Measurements from ENCODE around the gene EML4. TPM values are rescaled to one million over a fixed set of nuclear protein-coding genes. Genes with fewer than 3 reads are reported as not detected.

The EML4 gene
- total and polyA plus RNA-seq, 2 of the 13 experiments (the other 11 are each of a cell fraction or from before 2014, with no cell fraction given) = 243 to 476 TPM

DNA sequence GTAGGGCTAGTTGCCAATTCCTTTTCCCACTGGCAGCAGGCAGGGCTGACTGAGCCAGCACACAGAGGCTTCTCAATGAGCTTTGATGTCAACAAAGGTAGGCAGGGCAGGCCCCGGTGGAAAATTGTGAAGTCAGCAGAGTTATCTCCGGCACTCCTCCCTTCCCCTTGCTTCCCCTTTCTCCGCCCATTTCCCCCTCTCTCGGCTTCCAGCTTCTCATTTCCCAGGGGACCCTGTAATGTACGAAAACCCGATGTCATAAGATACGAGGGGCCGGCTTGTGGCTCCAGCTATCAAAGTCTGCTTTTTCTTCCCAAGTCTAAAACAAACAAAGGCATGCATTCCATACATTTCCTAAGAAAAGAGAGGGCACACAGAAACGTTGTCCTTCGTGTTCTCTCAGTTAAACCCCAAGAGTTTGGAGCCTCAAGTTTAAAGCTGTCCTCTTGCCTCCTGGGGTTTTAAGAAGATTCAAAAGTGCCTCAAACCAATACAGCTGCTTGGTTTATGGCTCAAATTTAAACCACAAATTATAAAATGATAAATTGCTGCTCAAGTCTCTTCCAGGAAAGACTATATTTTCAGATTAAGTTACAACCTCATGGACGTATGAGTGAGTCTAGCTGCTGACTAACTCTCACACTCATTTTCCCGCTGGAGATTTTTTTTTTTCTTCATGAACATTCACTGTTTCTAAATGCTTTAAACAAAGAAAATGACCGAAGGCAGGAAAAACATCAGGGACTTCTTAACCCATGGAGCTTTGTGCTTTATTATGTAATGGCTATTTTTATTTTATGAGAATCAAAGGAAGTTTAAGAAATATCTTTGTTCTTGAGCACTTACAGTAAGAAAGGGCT lies 27.2 kb upstream of the EML4 start (continued):
- TF ChIP-seq, protein P1, sequence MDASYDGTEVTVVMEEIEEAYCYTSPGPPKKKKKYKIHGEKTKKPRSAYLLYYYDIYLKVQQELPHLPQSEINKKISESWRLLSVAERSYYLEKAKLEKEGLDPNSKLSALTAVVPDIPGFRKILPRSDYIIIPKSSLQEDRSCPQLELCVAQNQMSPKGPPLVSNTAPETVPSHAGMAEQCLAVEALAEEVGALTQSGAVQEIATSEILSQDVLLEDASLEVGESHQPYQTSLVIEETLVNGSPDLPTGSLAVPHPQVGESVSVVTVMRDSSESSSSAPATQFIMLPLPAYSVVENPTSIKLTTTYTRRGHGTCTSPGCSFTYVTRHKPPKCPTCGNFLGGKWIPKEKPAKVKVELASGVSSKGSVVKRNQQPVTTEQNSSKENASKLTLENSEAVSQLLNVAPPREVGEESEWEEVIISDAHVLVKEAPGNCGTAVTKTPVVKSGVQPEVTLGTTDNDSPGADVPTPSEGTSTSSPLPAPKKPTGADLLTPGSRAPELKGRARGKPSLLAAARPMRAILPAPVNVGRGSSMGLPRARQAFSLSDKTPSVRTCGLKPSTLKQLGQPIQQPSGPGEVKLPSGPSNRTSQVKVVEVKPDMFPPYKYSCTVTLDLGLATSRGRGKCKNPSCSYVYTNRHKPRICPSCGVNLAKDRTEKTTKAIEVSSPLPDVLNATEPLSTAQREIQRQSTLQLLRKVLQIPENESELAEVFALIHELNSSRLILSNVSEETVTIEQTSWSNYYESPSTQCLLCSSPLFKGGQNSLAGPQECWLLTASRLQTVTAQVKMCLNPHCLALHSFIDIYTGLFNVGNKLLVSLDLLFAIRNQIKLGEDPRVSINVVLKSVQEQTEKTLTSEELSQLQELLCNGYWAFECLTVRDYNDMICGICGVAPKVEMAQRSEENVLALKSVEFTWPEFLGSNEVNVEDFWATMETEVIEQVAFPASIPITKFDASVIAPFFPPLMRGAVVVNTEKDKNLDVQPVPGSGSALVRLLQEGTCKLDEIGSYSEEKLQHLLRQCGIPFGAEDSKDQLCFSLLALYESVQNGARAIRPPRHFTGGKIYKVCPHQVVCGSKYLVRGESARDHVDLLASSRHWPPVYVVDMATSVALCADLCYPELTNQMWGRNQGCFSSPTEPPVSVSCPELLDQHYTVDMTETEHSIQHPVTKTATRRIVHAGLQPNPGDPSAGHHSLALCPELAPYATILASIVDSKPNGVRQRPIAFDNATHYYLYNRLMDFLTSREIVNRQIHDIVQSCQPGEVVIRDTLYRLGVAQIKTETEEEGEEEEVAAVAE (CRISPR knock-in tag; IDR thresholded peaks at IDR 0.05; ENCODE audit: borderline replicate concordance) = no peak; the same call in 1 of the 2 replicates
- TF ChIP-seq ZNF121 (CRISPR knock-in tag; IDR thresholded peaks at IDR 0.05) (no peak), NFE2L1 (CRISPR knock-in tag; IDR thresholded peaks at IDR 0.05; ENCODE audit: borderline replicate concordance) (no peak), ONECUT2 (CRISPR knock-in tag; IDR thresholded peaks at IDR 0.05) (no peak), MTA1 (CRISPR knock-in tag; IDR thresholded peaks at IDR 0.05; ENCODE audit: borderline replicate concordance) (peak; percentile 84), GATA4 (IDR thresholded peaks at IDR 0.05; ENCODE audit: borderline replicate concordance, low read depth) (peak; percentile 94; the same call in 1 of the 2 replicates)
- TF ChIP-seq, protein P2, sequence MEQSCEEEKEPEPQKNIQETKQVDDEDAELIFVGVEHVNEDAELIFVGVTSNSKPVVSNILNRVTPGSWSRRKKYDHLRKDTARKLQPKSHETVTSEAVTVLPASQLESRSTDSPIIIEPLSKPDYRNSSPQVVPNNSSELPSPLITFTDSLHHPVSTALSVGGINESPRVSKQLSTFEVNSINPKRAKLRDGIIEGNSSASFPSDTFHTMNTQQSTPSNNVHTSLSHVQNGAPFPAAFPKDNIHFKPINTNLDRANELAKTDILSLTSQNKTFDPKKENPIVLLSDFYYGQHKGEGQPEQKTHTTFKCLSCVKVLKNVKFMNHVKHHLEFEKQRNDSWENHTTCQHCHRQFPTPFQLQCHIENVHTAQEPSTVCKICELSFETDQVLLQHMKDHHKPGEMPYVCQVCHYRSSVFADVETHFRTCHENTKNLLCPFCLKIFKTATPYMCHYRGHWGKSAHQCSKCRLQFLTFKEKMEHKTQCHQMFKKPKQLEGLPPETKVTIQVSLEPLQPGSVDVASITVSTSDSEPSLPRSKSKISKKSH (CRISPR knock-in tag; IDR thresholded peaks at IDR 0.05; ENCODE audit: borderline replicate concordance) = no peak
- TF ChIP-seq, protein P3, sequence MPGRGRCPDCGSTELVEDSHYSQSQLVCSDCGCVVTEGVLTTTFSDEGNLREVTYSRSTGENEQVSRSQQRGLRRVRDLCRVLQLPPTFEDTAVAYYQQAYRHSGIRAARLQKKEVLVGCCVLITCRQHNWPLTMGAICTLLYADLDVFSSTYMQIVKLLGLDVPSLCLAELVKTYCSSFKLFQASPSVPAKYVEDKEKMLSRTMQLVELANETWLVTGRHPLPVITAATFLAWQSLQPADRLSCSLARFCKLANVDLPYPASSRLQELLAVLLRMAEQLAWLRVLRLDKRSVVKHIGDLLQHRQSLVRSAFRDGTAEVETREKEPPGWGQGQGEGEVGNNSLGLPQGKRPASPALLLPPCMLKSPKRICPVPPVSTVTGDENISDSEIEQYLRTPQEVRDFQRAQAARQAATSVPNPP (CRISPR knock-in tag; IDR thresholded peaks at IDR 0.05) = 0 out of 2 replicates have a peak, but pooled peaks have one; percentile 46
- TF ChIP-seq, protein P4, sequence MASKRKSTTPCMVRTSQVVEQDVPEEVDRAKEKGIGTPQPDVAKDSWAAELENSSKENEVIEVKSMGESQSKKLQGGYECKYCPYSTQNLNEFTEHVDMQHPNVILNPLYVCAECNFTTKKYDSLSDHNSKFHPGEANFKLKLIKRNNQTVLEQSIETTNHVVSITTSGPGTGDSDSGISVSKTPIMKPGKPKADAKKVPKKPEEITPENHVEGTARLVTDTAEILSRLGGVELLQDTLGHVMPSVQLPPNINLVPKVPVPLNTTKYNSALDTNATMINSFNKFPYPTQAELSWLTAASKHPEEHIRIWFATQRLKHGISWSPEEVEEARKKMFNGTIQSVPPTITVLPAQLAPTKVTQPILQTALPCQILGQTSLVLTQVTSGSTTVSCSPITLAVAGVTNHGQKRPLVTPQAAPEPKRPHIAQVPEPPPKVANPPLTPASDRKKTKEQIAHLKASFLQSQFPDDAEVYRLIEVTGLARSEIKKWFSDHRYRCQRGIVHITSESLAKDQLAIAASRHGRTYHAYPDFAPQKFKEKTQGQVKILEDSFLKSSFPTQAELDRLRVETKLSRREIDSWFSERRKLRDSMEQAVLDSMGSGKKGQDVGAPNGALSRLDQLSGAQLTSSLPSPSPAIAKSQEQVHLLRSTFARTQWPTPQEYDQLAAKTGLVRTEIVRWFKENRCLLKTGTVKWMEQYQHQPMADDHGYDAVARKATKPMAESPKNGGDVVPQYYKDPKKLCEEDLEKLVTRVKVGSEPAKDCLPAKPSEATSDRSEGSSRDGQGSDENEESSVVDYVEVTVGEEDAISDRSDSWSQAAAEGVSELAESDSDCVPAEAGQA (IDR thresholded peaks at IDR 0.05; ENCODE audit: low read depth) = peak; percentile 83; the same call in 1 of the 2 replicates
- TF ChIP-seq, protein P4 (CRISPR knock-in tag; IDR thresholded peaks at IDR 0.05; ENCODE audit: borderline replicate concordance) = no peak

Data from HepG2 (cell line).